ENCODE results near the gene BEST2.

BEST2 gene

DNA sequence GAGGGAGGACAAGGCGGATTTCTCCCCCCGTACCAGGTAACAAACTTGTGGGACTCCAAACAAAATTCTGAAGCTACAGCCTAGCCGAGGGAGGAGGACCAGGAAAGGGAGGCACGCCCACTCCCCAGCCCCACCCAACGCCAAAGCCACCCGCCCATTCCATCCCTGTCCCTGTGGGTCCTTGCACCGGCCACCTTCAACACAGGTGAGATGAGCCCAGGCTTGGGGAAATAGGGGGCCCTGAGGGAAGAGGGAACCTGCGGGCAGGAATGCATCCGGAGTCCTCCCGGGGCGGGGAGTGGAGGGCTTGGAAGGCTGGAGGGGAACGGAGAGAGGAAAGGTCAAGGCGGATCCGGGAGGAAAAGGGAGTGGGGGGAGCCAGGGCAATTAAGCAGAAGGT lies at the start of gene BEST2:
TSS of gene BEST2 (plus strand) at position 157 of the 400 bp plus-strand sequence. CDS start 802 bp downstream, outside the sequence.
- Histone ChIP-seq H3K4me3 (ENCODE audit: low read length) (no peak within 1 kb of the TSS), H3K9ac (ENCODE audit: low read length) (no peak within 1 kb of the TSS), H3K4me1 (ENCODE audit: low read length) (no peaks in the 10 kb centered on the region), H3K36me3 (replicated peaks; ENCODE audit: low read depth, low read length) (peaks cover 12% of the 10 kb centered on the region), H3K27me3 (ENCODE audit: low read depth, low read length) (peaks cover 32% of the 10 kb centered on the region), H3K9me3 (ENCODE audit: insufficient read depth, low read length) (no peaks in the 10 kb centered on the region), H3K27ac (ENCODE audit: low read length) (no peak within 1 kb of the TSS), H2AFZ (ENCODE audit: low read depth, low read length) (no peak within 1 kb of the TSS; the same call in 1 of the 2 replicates), H4K20me1 (ENCODE audit: insufficient read depth, low read length) (no peaks in the 10 kb centered on the region), H3K79me2 (ENCODE audit: low read length) (no peaks in the 10 kb centered on the region), H3K4me2 (ENCODE audit: low read length) (no peak within 1 kb of the TSS)
- TF ChIP-seq, protein P1, sequence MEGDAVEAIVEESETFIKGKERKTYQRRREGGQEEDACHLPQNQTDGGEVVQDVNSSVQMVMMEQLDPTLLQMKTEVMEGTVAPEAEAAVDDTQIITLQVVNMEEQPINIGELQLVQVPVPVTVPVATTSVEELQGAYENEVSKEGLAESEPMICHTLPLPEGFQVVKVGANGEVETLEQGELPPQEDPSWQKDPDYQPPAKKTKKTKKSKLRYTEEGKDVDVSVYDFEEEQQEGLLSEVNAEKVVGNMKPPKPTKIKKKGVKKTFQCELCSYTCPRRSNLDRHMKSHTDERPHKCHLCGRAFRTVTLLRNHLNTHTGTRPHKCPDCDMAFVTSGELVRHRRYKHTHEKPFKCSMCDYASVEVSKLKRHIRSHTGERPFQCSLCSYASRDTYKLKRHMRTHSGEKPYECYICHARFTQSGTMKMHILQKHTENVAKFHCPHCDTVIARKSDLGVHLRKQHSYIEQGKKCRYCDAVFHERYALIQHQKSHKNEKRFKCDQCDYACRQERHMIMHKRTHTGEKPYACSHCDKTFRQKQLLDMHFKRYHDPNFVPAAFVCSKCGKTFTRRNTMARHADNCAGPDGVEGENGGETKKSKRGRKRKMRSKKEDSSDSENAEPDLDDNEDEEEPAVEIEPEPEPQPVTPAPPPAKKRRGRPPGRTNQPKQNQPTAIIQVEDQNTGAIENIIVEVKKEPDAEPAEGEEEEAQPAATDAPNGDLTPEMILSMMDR (IDR thresholded peaks at IDR 0.05; ENCODE audit: low read depth, low read length), result no peak
- no peak for TF ChIP-seq EZH2phosphoT487 (IDR thresholded peaks at IDR 0.05; ENCODE audit: low read depth)

DNA sequence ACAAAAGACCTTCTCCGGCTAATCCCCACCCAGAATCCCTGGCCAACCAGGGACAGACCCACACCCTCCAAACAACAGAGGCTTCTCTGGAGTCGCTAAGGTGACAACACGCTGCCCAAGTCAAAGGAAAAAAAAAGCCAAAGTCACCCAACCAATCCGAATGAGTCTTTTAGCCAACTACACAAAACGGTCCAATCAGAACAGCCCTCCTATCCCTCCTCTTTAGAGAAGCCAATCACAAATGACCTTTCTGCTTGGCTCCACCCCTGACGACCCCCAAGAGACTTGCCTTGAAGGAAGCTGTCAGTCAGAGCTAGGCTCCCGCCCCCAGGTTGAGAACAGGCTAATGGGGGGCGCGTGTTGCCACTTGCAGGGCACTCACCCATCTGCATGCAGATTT lies 48.5 kb upstream of the BEST2 start:
- H3K9ac ChIP-seq (ENCODE audit: low read length), result no peak overlapping the region
- 0 out of 2 replicates have a peak, but pooled peaks cover 3% of the 10 kb centered on the region for H3K79me2 ChIP-seq (ENCODE audit: low read length)
- no peaks in the 10 kb centered on the region for H3K9me3 ChIP-seq (ENCODE audit: insufficient read depth, low read length)
- TF ChIP-seq EZH2phosphoT487 (IDR thresholded peaks at IDR 0.05; ENCODE audit: low read depth), result no peak
- TF ChIP-seq, protein P1 (IDR thresholded peaks at IDR 0.05; ENCODE audit: low read depth, low read length), result no peak
- peaks cover 69% of the 10 kb centered on the region for H3K36me3 ChIP-seq (replicated peaks; ENCODE audit: low read depth, low read length)
- H3K4me3 ChIP-seq (ENCODE audit: low read length), result no peak overlapping the region
- peaks cover 4% of the 10 kb centered on the region; the same call in 1 of the 2 replicates for H3K4me1 ChIP-seq (ENCODE audit: low read length)
- no peak overlapping the region for H3K27ac ChIP-seq (ENCODE audit: low read length)
- no peak overlapping the region for H3K4me2 ChIP-seq (ENCODE audit: low read length)
- H3K27me3 ChIP-seq (ENCODE audit: low read depth, low read length), result no peaks in the 10 kb centered on the region
- no peaks in the 10 kb centered on the region for H4K20me1 ChIP-seq (ENCODE audit: insufficient read depth, low read length)
- no peak overlapping the region for H2AFZ ChIP-seq (ENCODE audit: low read depth, low read length)

DNA sequence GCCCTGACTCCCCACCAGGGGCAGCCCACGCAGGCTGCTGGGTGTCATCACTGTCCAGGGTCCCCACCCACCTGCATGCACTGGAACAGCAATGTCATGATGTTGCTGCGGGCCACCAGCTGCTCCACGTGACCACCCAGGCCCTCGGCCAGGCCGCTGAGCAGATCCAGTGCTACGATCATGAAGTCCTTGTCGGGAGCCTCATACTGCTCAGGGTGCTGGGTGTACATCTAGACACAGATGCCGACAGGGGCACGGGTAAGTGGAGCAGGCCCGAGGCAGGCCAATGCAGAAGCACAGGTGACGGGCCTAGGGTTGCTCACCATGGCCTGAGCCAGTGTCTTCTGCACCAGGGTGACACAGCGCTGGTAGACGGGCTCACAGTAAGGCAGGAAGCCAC lies 46.4 kb upstream of the BEST2 start:
- H3K4me1 ChIP-seq (ENCODE audit: low read length), result no peaks in the 10 kb centered on the region
- no peaks in the 10 kb centered on the region for H3K27me3 ChIP-seq (ENCODE audit: low read depth, low read length)
- no peaks in the 10 kb centered on the region for H4K20me1 ChIP-seq (ENCODE audit: insufficient read depth, low read length)
- no peak overlapping the region for H3K9ac ChIP-seq (ENCODE audit: low read length)
- no peaks in the 10 kb centered on the region for H3K9me3 ChIP-seq (ENCODE audit: insufficient read depth, low read length)
- no peak overlapping the region for H2AFZ ChIP-seq (ENCODE audit: low read depth, low read length)
- TF ChIP-seq EZH2phosphoT487 (IDR thresholded peaks at IDR 0.05; ENCODE audit: low read depth), result no peak
- TF ChIP-seq, protein P1 (IDR thresholded peaks at IDR 0.05; ENCODE audit: low read depth, low read length), result no peak
- peaks cover 5% of the 10 kb centered on the region; the same call in 1 of the 2 replicates for H3K79me2 ChIP-seq (ENCODE audit: low read length)
- peaks cover 62% of the 10 kb centered on the region for H3K36me3 ChIP-seq (replicated peaks; ENCODE audit: low read depth, low read length)
- no peak overlapping the region for H3K27ac ChIP-seq (ENCODE audit: low read length)
- no peak overlapping the region for H3K4me2 ChIP-seq (ENCODE audit: low read length)
- no peak overlapping the region for H3K4me3 ChIP-seq (ENCODE audit: low read length)

DNA sequence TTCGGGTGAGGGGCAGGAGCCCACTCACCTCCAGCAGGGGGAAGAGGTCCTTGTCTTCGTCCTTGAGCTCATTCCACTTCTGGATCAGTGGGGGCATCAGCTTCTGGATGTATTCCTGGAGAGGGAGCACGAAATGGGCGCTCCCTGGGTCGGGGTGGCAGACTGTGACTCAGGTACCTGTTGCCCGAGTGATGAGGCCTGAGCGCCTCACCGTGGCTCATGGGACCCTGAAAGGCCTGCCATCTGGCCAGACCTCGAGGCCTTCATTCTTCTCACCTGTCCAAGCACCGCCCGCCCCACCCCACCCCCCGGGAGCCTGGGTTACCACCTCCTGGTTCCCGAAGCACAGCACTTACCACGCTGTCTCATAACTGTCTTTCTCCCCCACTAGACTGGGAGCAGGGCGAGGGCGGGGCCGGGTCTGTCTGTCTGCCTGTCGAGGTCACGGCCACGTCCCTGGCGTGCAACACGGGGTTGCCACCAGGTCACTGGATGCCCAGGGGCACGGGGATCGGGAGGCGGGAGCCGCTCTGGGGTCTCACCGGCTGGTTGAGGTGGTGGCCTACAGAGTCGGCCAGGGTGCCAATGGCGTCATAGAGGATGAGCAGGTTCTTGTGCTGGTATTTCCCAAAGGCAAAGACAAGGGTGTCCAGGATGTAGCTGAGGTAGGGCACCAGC lies 45.8 kb upstream of the BEST2 start:
- Histone ChIP-seq H3K9ac (ENCODE audit: low read length) (no peak overlapping the region), H3K4me1 (ENCODE audit: low read length) (no peaks in the 10 kb centered on the region), H3K27me3 (ENCODE audit: low read depth, low read length) (no peaks in the 10 kb centered on the region), H3K9me3 (ENCODE audit: insufficient read depth, low read length) (no peaks in the 10 kb centered on the region), H3K36me3 (replicated peaks; ENCODE audit: low read depth, low read length) (peaks cover 65% of the 10 kb centered on the region), H4K20me1 (ENCODE audit: insufficient read depth, low read length) (no peaks in the 10 kb centered on the region), H3K79me2 (ENCODE audit: low read length) (peaks cover 6% of the 10 kb centered on the region; the same call in 1 of the 2 replicates), H3K27ac (ENCODE audit: low read length) (no peak overlapping the region), H3K4me2 (ENCODE audit: low read length) (no peak overlapping the region), H2AFZ (ENCODE audit: low read depth, low read length) (no peak overlapping the region), H3K4me3 (ENCODE audit: low read length) (no peak overlapping the region)
- TF ChIP-seq EZH2phosphoT487 (IDR thresholded peaks at IDR 0.05; ENCODE audit: low read depth), result no peak
- TF ChIP-seq, protein P1 (IDR thresholded peaks at IDR 0.05; ENCODE audit: low read depth, low read length), result no peak

Measured in OCI-LY3 (cell line).